CD4-positive, alpha-beta T cell treated with Interleukin-2 at 100 ng/mL for 4 hours (primary cell): Measurements from ENCODE around the gene STAB2.

Source experiments
- DNase-seq: peaks from one replicate; pipeline ENCODE4 v3.0.0-alpha.2; 2020; ENCODE audit warnings: low spot score

The STAB2 gene

GRCh38 chr12:103580026-103580425, 7.0 kb upstream of the STAB2 start:
- no peak for DNase-seq

GRCh38 chr12:103583008-103583407, 4.1 kb upstream of the STAB2 start:
- DNase-seq: no peak

GRCh38 chr12:103586132-103586531, 941 bp upstream of the STAB2 start:
- DNase-seq: no peak

GRCh38 chr12:103588680-103589079, 1.6 kb downstream of the STAB2 start:
- DNase-seq: no peak

GRCh38 chr12:103589517-103589916, 2.4 kb downstream of the STAB2 start:
- no peak for DNase-seq

- DNase-seq: no peak
These were observed 3.2 kb downstream of the STAB2 start for GRCh38 chr12:103590271-103590670.

- no peak for DNase-seq
These were observed 9.9 kb downstream of the STAB2 start for GRCh38 chr12:103596981-103597380.

GRCh38 chr12:103599274-103599673, 12.2 kb downstream of the STAB2 start:
- no peak for DNase-seq

GRCh38 chr12:103600967-103601728, 14.1 kb downstream of the STAB2 start:
- DNase-seq: no peak

GRCh38 chr12:103620395-103620794, 33.3 kb downstream of the STAB2 start:
- DNase-seq: no peak

- no peak for DNase-seq
These were observed 36.6 kb downstream of the STAB2 start for GRCh38 chr12:103623716-103624115.

GRCh38 chr12:103626498-103626897, 39.4 kb downstream of the STAB2 start:
- DNase-seq: no peak

GRCh38 chr12:103627189-103627855, 40.2 kb downstream of the STAB2 start:
- no peak for DNase-seq

GRCh38 chr12:103632554-103633216, 45.6 kb downstream of the STAB2 start:
- DNase-seq: peak; percentile 30

GRCh38 chr12:103634732-103635131, 47.7 kb downstream of the STAB2 start:
- no peak for DNase-seq

- no peak for DNase-seq
These were observed 48.3 kb downstream of the STAB2 start for GRCh38 chr12:103635419-103635818.

GRCh38 chr12:103637021-103637420, 49.9 kb downstream of the STAB2 start:
- no peak for DNase-seq

GRCh38 chr12:103637429-103637828, 50.4 kb downstream of the STAB2 start:
- DNase-seq: no peak

GRCh38 chr12:103639983-103640382, 52.9 kb downstream of the STAB2 start:
- DNase-seq: no peak

- no peak for DNase-seq
These were observed 53.3 kb downstream of the STAB2 start for GRCh38 chr12:103640410-103640809.

GRCh38 chr12:103640831-103641230, 53.8 kb downstream of the STAB2 start:
- DNase-seq: no peak

- DNase-seq: no peak
These were observed 55.3 kb downstream of the STAB2 start for GRCh38 chr12:103642240-103642864.

- no peak for DNase-seq
These were observed 58.1 kb downstream of the STAB2 start for GRCh38 chr12:103645202-103645601.
